WTC11 (cell line): ENCODE data around the gene COG5. TPM values are rescaled to one million over a fixed set of nuclear protein-coding genes. Genes with fewer than 3 reads are reported as not detected.

Source experiments
- ATAC-seq: fragments of 200-7000 bp; cut with Tn5 transposase; 2 replicates; pipeline ENCODE4 v1.10.0; 2021; ENCODE audit warnings: mild to moderate bottlenecking, moderate library complexity
- CTCF ChIA-PET: fragments of 300-600 bp; sonication (Branson Sonifier 250); formaldehyde crosslinking; loops from one replicate; lab custom pipeline; 2021; ENCODE audit warnings: antibody characterized with exemption; lab: Charles Lee
- POLR2A ChIA-PET: fragments of 350-600 bp; sonication (Branson Sonifier 250); formaldehyde crosslinking; loops from one replicate; lab custom pipeline; 2021; ENCODE audit warnings: antibody characterized with exemption; lab: Charles Lee
- DNase-seq: peaks from one replicate; pipeline ENCODE4 v3.0.0; 2021; ENCODE audit warnings: low spot score
- H3K27ac Mint-ChIP-seq: 2 replicates; pipeline ENCODE4 v1.8.0; 2021; ENCODE audit warnings: mixed read lengths
- H3K27me3 Mint-ChIP-seq: 2 replicates; pipeline ENCODE4 v1.8.0; 2021; ENCODE audit warnings: low read depth, mild to moderate bottlenecking, moderate library complexity, mixed read lengths
- H3K36me3 Mint-ChIP-seq: 2 replicates; pipeline ENCODE4 v1.8.0; 2021; ENCODE audit warnings: mixed read lengths
- H3K4me1 Mint-ChIP-seq: 2 replicates; pipeline ENCODE4 v1.8.0; 2022; ENCODE audit warnings: mixed read lengths
- H3K4me3 Mint-ChIP-seq: 2 replicates; pipeline ENCODE4 v1.8.0; 2021; ENCODE audit warnings: mild to moderate bottlenecking, moderate library complexity, mixed read lengths
- H3K9me3 Mint-ChIP-seq: 2 replicates; pipeline ENCODE4 v1.8.0; 2021; ENCODE audit warnings: mixed read lengths
- AFF4 ChIP-seq: sonication (generic); formaldehyde crosslinking; IDR thresholded peaks from 2 replicates; pipeline ENCODE4 v1.8.1; 2023; ENCODE audit warnings: mild to moderate bottlenecking, missing genetic modification reagents, borderline replicate concordance
- ATF6 ChIP-seq: sonication (generic); formaldehyde crosslinking; IDR thresholded peaks from 2 replicates; pipeline ENCODE4 v1.8.1; 2023; ENCODE audit warnings: mild to moderate bottlenecking, missing genetic modification reagents
- ELF4 ChIP-seq: sonication (generic); formaldehyde crosslinking; IDR thresholded peaks from 2 replicates; pipeline ENCODE4 v1.8.1; 2022; ENCODE audit warnings: low read depth, mild to moderate bottlenecking, moderate library complexity, missing genetic modification reagents
- EMX1 ChIP-seq: fragments of 250-450 bp; sonication (Bioruptor Pico); IDR thresholded peaks from 2 replicates; pipeline ENCODE4 v1.8.0; 2021; ENCODE audit warnings: mild to moderate bottlenecking
- ESRRA ChIP-seq: sonication (generic); formaldehyde crosslinking; IDR thresholded peaks from 2 replicates; pipeline ENCODE4 v1.8.1; 2022; ENCODE audit warnings: mild to moderate bottlenecking, missing genetic modification reagents, borderline replicate concordance
- MAX ChIP-seq: sonication (generic); formaldehyde crosslinking; IDR thresholded peaks from 2 replicates; pipeline ENCODE4 v1.8.0; 2022; ENCODE audit warnings: mild to moderate bottlenecking, missing genetic modification reagents
- MLX ChIP-seq: sonication (generic); formaldehyde crosslinking; IDR thresholded peaks from 2 replicates; pipeline ENCODE4 v1.8.1; 2023; ENCODE audit warnings: mild to moderate bottlenecking, missing genetic modification reagents, moderate library complexity
- OVOL2 ChIP-seq: fragments of 250-450 bp; sonication (Bioruptor Pico); IDR thresholded peaks from 2 replicates; pipeline ENCODE4 v1.9.0; 2021; ENCODE audit warnings: mild to moderate bottlenecking, borderline replicate concordance
- PRRX2 ChIP-seq: fragments of 250-450 bp; sonication (Bioruptor Pico); IDR thresholded peaks from 2 replicates; pipeline ENCODE4 v1.8.0; 2021; ENCODE audit warnings: mild to moderate bottlenecking
- SMAD4 ChIP-seq: sonication (generic); formaldehyde crosslinking; IDR thresholded peaks from 2 replicates; pipeline ENCODE4 v1.8.0; 2022; ENCODE audit warnings: mild to moderate bottlenecking, missing genetic modification reagents
- ZBTB21 ChIP-seq: sonication (generic); formaldehyde crosslinking; IDR thresholded peaks from 2 replicates; pipeline ENCODE4 v1.8.1; 2023; ENCODE audit warnings: mild to moderate bottlenecking, missing genetic modification reagents, borderline replicate concordance
- ZNF416 ChIP-seq: fragments of 250-450 bp; sonication (Bioruptor Pico); IDR thresholded peaks from 2 replicates; pipeline ENCODE4 v1.9.0; 2021; ENCODE audit warnings: mild to moderate bottlenecking, inconsistent platforms
- ZSCAN18 ChIP-seq: fragments of 250-450 bp; sonication (Bioruptor Pico); IDR thresholded peaks from 2 replicates; pipeline ENCODE4 v2.1.2; 2022; ENCODE audit warnings: mild to moderate bottlenecking, moderate library complexity
- total RNA-seq: library from RNA; stranded (reverse); gene quantifications from 3 replicates; pipeline ENCODE4 v1.2.3, GENCODE V29; 2021

The COG5 gene
- total RNA-seq, 1 experiment from 2014 or later: 23.8 TPM

- ATAC-seq: no peak
- TF ChIP-seq ZSCAN18 (CRISPR knock-in tag): no peak
- TF ChIP-seq SMAD4 (CRISPR knock-in tag): no peak
- TF ChIP-seq ZNF416 (CRISPR knock-in tag): no peak
- no peak for TF ChIP-seq ATF6
- no peak for TF ChIP-seq ELF4 (CRISPR knock-in tag)
- TF ChIP-seq AFF4 (CRISPR knock-in tag): no peak
- no peak for TF ChIP-seq ZBTB21 (CRISPR knock-in tag)
- no peak for TF ChIP-seq PRRX2 (CRISPR knock-in tag)
- no peak for TF ChIP-seq OVOL2 (CRISPR knock-in tag)
- TF ChIP-seq MAX: no peak
- TF ChIP-seq, all 79 proteins: peak for 0
- no peaks in the 10 kb centered on the region for H3K4me1 Mint-ChIP-seq
- no peak for DNase-seq
- no peaks in the 10 kb centered on the region for H3K27me3 Mint-ChIP-seq
- no peak overlapping the region for H3K27ac Mint-ChIP-seq
- ChIA-PET POLR2A (no interaction called here), CTCF (no interaction called here)
- no peak overlapping the region for H3K4me3 Mint-ChIP-seq
- peaks cover 5% of the 10 kb centered on the region for H3K9me3 Mint-ChIP-seq
- H3K36me3 Mint-ChIP-seq: peaks cover 8% of the 10 kb centered on the region; the same call in 1 of the 2 replicates
Measured at GRCh38 chr7:107154826-107155225, 408.9 kb downstream of the COG5 start.

DNA sequence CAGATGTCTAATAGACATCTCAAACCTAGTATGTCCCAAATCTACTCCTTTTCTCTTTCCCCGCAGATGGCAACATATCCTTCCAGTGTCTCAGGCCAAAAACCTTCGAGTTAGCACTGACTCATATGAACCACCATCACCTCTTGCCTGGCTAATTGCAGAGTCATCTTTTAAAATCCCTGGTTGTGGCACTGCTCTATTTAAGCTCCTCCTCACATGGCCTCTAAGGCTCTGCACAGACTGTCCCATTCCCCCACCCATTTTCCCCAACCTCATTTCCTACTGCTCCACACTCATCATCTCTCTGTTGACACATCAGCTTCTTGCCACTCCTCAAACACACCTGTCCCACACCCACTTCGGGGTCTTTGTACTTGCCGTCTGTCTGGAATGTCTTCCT is 411.7 kb downstream of the COG5 start:
- H3K36me3 Mint-ChIP-seq: peaks cover 8% of the 10 kb centered on the region; the same call in 1 of the 2 replicates
- no peak for ATAC-seq
- ChIA-PET CTCF (interaction anchor here (0.9 to 7.7 kb wide), 4 partner anchors 17 to 206 kb away, joined by 3 to 105 read pairs (median 4); partner anchors contain the start of gene HBP1), POLR2A (no interaction called here)
- no peak for TF ChIP-seq ESRRA
- no peak for TF ChIP-seq EMX1 (CRISPR knock-in tag)
- TF ChIP-seq AFF4 (CRISPR knock-in tag): no peak
- TF ChIP-seq MLX (CRISPR knock-in tag): no peak
- no peak overlapping the region for H3K27ac Mint-ChIP-seq
- H3K9me3 Mint-ChIP-seq: peaks cover 5% of the 10 kb centered on the region
- DNase-seq: no peak
- no peak overlapping the region for H3K4me3 Mint-ChIP-seq
- no peaks in the 10 kb centered on the region for H3K27me3 Mint-ChIP-seq
- peaks cover 12% of the 10 kb centered on the region for H3K4me1 Mint-ChIP-seq

Other genes starting within 250 kb of the COG5 start
- gene GPR22, start 93.9 kb downstream of the COG5 start, total RNA-seq: not detected in 3 replicates
- gene DUS4L, start 51 bp upstream of the COG5 start, total RNA-seq: 10.0 to 15.3 TPM (median 10.4 TPM) in 3 replicates
- 14.5 to 19.6 TPM (median 19.0 TPM) in 3 replicates for gene BCAP29, start 16.3 kb upstream of the COG5 start, total RNA-seq
- 0.09 to 0.22 TPM in 2 of 3 replicates, not detected in the other for gene SLC26A4, start 96.9 kb upstream of the COG5 start, total RNA-seq
- gene CBLL1, start 180.2 kb upstream of the COG5 start, total RNA-seq: 26.1 to 29.8 TPM (median 26.3 TPM) in 3 replicates
- 0.28 to 0.44 TPM (median 0.30 TPM) in 3 replicates for gene SLC26A3, start 239.3 kb upstream of the COG5 start, total RNA-seq